GM19438 (cell line): ENCODE measurements around the gene RARB.

Experiments
- ATAC-seq: cut with Tn5 transposase; IDR thresholded peaks from one replicate; pipeline ENCODE4 v1.9.1; 2021; ENCODE audit warnings: low read depth; ENCODE audit not compliant: unreplicated experiment

RARB gene

DNA sequence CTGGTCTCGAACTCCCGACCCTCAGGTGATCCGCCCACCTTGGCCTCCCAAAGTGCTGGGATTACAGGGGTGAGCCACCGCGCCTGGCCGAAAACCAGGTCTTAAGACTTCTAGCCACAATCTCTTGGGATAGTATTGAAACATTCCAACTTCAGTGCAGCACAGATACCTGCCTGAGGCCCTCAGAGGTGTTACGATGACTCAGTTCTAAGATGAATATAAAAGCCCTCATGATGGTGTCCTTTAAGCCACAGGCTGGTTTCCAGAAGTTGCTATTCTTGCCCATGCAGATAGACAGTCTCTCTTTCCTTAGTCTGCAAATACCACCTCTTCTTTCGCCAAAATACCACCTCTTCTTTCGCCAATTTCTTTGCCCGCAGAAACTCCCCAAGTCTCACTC is 69.0 kb downstream of the RARB start:
- ATAC-seq: no peak

DNA sequence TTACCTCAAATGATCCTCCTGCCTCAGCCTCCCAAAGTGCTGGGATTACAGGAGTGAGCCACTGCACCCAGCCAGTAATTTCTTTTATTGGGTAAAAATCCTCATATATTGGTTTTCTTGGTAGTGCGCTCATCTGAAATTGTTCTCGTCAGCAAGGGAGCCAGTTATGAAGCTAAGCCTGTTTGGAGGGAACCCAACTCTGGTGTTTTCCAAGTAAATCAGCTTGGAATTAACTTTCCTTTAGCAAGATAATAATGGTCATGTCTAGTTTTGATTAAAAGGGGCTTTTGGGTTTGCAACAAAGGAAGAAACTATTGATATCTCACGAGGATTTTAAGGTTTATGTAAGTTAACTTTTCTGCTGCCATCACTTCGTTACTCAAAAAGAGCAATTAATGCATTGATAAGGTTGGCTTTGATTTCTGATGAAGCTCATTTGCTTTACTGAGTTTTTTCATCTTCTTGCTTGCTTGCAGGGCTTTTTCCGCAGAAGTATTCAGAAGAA is 72.7 kb downstream of the RARB start:
- no peak for ATAC-seq

DNA sequence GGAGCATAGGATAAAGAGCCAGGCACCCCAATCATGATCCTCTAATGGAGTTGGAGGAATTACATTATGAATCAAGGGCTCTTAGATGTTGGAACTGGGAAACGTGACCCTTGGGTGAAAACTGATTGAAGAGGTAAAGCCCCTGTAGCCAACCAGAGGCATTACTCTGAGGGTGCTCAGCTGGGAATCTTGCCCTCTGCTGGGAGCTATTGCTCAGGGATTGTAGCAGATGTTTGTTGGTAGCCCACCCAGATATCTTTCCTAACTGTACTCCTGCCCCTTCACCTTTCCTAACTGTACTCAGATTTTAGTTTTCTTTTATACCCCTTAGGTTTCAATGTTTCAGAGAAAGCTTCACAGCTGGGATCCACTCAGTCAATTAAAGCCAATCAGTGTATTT is 74.2 kb downstream of the RARB start:
- ATAC-seq: no peak

DNA sequence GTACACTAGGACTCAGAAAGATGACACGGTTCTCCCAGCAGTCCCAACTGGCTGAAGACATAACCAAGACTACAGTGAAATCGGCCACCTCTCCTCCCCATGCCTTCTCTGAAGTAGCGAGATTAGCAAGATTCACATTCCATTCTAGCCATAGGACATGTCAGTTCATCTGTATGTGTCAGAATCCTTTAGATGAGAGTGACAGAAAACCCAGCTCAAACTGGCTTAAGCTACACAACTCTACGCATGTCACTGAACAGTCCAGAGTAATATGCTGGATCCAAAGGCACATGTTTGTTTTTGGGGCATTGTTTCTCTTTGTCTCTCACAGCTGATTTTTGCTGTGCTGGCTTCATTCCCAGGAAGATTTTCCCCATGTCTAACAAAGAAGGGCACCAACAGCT is 75.8 kb downstream of the RARB start:
- ATAC-seq: no peak

DNA sequence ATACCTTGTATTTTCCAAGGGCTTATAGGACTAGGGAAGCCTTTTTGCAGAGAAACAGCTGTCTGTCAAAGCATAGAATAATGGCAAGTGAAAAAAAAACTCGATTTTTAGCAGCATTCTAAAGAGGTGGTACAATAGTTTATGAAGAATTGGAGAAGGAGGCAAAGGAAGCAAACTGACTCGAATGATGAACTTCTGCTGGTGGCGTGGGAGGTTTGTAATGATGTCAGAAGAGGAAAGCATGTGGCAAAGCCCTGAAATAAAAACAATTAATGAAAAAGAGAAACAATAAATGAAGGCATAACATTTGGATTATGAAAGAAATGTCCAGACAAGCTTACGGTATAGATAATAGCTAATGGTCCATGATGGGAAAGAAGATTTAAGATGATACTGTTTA is 77.5 kb downstream of the RARB start:
- ATAC-seq: no peak

DNA sequence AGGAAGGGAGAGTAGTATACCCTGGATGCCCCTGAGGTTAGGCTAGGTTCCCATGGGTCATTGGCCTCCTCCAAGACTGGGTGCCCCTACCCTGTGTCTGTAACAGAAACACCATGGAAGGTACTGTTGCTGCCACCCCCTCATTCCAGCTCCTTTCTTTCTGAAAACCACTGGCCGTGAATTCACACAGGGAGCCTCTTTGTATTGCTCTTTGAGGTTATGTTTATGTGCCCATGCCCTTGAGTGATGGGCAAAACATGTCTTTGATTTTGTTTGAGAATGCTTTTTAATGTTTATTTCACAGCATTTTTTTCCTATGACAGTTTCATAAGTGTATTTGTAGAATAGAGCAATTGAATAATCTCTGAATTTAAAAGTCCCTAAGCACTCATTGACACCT is 79.7 kb downstream of the RARB start:
- ATAC-seq: no peak

DNA sequence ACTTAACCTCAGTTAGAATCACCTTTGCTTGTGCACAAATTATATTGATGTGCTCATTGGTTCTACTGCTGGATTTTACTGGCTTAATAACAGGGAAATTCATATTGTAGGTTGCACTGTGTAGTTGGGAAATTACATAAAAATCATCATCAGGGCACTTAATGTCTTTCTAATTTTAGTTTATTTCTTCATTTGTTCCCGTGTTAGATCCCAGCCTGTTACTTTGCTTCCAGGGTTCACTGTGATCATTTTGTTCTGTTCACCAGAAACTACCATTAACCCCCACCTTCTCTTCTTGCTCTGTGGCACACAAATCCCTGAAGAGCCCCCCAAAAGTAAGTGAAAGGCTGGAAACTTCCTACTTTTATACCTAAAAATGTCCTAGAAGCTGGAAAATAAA is 80.4 kb downstream of the RARB start:
- no peak for ATAC-seq

DNA sequence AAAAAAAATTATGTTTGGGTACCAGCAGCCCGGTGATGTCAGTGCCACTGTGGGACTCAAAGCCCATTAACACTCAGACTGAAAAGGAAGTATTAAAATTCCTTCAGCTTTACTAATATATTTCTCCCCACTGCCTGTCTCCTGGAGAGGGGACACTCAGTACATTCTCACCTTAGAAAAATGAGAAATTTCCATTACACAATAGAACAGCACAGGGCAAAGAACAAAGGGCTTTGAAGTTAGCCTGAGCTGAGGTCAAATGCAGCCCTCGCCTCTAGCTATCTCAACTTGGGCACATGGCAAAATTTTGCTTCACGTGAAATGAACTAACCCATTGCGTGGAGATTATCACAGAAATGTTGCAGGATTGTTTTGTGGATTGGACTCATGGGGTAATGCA is 80.8 kb downstream of the RARB start:
- no peak for ATAC-seq

DNA sequence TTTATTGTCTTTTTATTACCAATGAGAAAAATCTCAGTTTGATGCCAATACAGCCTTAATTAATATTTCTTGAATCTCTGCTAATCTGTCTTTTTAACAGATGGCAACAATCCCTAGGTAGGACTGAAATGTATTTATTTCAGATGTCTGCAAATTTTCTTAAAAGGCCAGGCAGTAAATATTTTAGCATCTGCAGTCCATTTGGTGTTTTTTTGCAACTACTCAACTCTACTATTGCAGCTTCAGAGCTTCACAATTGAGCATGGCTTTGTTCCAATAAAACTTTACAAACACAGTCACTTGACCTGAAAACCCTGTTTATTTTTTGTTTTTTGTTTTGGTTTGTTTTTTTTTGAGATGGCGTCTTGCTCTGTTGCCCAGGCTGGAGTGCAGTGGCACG is 82.7 kb downstream of the RARB start:
- no peak for ATAC-seq

DNA sequence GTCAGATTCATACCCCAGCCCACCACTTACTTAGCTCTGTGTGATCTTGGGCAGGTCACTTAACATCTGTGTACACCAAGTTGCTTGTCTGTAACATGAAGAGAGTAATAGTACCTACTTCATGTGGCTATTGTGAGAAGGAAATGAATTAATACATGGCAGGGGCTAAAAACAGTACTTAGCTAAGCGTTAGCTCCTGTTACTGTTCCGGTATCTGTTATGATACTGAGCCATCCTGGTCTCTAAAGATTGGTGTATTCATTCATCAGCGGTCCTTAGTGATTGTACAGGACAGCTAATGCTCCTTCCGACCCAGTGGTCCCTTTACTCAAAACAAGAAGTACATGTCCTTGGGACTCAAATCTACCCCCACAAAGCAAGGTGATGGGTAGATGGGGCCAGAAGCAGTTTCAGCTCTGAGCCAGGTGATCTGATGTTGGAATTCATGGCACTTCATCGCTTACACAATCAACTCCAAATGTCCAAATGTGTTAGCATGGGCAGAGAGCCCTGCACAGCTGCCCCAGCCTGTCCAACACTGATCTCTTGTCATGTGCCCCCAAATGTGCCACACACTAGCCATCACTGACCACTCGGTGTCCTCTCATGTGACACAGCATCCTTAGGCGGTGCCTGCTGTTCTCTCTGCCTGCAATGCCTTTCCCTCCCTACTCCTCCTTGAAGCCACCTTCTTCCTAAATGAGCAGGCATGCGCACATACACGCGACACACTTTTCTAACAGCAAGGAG is 84.1 kb downstream of the RARB start:
- no peak for ATAC-seq

DNA sequence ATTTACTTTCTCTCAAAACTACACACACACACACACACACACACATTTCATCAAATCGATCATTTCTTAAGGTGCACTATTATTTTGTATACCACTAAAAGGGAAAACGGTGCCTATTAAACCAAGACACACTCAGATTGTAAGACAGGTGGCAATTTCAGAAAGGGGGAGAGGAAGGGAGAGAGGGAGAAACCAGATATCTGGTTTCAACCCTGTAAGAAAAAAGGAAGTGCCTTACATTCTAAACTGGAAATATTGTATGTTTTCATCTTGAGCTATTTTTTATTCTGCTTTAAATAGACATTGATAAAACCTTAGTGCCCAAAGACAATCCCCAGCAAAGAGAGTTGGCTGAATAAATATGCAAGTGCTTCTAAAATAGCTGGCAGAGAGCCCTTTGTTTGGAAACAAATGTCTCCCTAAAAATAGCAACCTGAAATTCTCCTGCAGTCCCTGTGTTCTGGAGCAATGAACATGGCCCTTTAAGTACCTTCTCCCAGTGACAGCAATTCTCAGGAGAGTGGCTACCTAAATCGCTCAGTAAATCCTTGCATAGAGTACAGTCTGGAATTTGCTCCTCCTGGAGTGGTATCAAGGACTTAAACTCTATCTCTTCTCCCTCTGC is 85.7 kb downstream of the RARB start:
- no peak for ATAC-seq

DNA sequence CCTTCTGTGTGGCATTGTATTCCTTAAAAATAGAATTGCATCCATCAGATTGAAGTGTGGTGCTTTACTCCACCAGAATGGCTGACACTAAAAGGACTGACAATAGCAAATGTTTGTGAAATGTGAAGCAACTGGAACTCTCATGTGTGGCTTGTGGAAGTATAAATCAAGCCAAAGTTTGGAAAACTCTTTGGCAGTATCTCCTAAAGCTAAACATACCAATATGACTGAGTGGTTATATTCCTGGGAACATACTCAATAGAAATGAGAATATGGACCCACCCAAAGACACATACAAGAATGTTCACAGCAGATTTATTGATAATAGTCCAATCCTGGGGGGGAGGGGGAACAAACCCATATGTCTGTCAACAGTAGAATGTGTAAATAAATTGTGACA is 87.1 kb downstream of the RARB start:
- ATAC-seq: no peak

DNA sequence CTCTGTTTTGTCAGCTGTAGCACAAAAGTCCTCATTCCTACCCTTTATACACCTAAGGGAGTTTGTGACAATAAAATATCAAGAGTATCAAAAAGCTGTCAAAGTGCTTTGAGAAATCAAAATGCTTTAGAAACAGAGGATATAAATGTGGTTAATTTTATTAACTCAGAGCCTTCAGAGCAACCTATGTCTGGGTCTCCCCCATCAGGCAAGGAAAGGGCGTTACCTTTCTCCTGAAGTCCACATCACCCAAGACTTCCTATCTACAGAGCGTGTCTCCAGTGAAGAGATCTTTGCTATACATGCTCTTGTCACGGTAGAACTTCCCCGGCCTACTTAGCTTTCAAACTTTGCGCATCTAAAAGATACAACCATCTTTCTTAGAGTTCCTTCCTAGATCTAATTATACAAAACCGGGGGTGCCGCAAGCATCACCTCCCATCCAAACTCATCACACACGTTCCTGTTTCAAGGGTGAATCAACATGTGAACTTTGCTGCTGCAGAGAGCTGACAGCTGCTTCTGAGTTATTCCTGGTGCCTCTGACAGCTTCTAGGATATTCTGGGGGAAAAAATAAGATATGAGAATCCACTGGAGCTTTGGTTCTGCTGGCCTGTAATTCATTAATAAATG is 93.0 kb downstream of the RARB start:
- ATAC-seq: no peak

DNA sequence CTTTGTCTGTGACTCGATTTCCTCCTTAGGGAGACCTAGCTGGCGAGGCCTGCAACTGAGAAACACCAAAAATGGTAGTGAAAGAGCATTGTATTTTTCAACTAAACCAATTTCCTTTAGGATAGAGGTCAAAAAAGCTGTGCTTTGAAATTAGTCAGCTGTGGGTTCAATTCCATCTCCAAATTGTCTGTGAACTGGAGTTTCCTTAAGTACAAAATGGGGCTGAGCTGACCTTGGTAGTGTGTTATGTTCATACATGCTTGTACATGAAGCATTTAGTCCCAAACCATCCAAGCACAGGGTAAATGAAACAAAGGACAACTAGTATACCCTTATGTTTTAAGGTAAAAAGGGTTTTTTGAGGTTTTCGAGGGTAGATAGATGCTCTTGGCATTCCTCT is 99.3 kb downstream of the RARB start:
- no peak for ATAC-seq

DNA sequence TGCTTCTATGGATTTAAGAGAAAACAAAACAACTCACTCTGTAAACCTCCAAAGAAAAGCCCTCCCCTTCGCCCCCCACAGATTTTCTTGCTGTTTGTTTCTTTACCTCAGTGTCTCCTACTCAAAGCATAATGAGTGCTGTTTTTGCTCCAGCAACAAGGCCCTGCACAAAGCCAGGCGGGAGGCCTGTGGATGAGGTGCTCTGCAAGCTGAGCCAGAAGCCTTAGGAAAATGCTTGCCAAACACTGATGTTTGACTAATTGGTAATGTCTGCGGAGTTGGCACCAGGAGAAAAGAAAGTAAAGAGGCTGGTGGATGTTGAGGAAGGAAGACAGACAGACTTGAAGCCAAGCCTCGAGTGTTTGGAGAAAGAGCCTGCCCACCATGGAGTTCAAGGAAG is 99.7 kb downstream of the RARB start:
- ATAC-seq: no peak

DNA sequence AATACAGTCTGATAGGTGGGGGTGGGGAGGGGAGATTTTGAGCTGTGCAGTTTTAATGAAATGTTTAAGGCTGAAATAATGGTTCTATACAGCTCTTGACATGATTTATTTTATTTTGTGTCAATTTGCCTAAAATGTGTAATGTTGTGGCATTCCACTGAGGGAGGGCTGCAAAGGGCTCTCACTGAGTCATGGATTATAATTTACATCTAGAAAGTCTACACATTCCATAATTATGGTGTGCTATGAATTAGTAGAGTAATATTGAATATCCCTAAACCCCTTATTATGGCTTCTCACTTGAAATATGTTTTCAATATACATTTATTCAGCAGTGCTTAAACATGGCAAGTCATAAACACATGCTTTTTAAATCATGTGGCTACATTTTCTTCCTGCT is 103.9 kb downstream of the RARB start:
- no peak for ATAC-seq

DNA sequence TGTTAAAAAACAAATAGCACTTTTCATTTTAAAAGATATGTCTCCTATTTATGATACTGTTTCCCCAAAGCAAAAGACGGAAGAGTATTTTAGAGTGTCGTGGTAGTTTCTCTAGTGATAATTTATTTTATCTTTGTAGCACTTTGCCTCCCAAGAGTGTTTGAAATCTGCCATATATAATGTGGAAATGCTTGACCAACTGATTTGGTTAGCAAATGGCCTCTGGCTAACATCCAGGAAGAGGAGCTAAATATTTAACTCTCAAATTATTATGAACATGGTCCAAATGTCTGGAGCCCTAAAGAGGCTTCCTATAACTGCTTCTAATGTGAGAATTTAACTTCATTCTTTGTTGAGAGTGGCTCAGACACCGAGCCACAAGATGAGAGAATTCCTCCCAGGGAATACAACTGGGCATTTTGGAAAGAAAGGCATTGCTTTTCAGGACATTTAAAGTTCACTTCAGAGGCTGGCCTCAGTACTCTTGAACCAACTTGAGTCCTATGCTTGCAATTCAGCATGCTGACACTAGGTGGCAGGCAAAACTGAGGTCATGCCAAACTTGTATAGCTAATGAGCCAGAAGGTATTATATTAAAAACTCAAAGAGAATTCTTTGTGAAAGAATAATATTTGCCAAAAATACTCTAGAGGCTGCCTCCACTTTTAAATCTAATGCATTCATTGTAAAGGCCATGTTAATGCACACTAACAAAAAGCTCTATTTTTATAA is 104.5 kb downstream of the RARB start:
- no peak for ATAC-seq

DNA sequence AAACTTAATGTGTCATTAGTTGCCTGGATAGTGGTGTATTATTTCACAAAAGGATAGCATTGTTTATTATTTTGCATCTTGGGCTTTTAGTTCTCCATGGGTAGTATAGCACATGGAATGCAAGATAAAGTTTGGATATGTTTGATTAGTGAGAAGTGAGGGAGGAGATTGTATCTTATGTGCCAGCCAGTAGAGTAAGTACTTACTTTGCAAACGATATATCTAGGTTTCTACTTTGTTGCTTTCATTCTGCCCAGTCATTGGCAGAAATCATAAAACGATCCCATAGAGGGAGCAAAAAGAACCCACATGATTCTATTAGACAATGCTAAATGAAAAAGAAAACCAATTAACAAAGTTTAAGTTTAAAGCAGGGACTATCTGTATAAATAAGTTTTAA is 105.3 kb downstream of the RARB start:
- ATAC-seq: no peak

DNA sequence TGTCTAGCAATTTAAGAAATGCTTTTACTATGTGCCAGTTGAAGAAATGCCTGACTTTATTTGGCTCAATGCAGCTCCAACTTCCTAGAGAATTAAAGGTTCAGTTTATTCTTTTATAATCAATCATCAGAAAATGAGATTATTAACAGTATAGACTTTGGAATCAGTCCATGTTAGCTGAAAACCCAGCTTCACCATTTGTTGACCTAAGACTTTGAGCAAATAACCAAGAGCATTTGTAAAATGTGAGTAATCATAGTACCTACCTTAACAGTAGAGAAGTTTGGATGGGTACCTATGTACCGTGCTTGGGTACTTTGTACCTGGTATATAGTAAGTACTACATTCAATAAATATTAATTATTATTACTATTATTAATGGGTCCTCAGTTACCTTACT is 105.9 kb downstream of the RARB start:
- ATAC-seq: no peak

DNA sequence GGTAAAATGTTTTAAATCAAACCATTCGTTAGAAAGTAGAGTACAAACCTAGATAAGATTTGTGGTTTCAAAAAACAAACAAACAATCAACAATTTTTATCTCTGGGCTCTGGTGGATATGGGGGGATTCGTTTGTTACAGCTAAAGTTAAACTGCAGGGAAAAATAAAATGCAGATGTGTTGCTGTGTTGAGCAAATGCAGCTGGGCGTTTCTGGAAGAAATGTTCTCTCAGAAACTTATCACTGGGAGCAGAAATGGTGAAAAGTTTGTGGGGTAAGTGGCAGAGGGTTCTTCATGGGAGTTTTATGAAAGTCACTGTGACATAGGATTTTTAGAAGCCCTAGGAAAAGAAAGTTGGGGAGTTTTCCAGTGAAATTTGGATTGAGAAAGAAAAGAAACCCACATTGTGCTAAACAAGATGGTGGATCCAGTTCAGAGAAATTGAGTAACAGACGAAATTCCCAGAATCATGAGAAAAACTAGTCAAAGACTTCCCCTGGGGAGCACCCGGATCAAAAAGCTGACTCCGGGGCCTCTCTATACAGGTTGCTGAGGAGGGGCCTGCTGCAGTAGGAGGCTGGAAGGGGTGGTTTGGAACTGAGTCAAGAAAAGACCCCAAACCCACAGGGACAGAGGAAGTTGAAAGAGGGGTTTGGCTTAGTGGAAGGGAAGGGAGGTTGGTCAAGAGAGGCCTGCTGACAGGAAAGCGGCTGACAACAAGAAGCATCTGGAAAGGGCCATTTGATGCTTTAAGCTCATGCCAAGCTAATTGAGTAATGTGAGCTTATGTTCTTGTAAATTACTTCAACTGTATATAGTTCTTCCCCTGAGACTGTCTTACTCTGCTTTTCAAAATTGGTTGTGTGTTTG is 108.7 kb downstream of the RARB start:
- no peak for ATAC-seq
